GM04503 (cell line): ENCODE measurements around the gene MERTK.
"Not testable (repeated sequence)": the region's sequence is repeated elsewhere in the genome, so short reads cannot be mapped to it uniquely, and the experiment has no call there.

Source experiments
- DNase-seq: peaks from one replicate; pipeline ENCODE4 v3.0.0-alpha.2; 2012; ENCODE audit warnings: low read depth

MERTK gene

DNA sequence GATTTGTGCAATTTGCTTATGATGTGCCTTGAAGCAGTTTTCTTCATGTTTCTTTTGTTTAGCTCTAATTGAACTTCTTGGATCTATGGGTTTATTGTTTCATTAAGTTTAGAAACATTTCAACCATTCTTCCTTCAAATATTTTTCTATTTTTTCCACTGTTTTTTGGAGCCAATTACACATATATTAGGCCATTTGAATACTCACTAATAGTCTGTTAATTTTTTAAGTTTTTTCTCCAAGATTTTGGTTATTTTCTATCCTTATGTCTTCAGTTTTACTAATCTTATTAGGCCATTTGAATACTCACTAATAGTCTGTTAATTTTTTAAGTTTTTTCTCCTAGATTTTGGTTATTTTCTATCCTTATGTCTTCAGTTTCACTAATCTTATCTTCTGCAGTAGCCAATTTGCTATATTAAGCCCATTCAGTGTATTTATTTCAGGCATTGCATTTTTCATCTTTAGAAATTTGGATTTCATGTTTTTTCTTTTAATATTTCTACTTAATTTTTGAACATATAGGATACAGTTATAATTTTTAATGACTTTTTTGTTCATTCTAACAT, 147.1 kb downstream of the MERTK start:
- DNase-seq = no peak

DNA sequence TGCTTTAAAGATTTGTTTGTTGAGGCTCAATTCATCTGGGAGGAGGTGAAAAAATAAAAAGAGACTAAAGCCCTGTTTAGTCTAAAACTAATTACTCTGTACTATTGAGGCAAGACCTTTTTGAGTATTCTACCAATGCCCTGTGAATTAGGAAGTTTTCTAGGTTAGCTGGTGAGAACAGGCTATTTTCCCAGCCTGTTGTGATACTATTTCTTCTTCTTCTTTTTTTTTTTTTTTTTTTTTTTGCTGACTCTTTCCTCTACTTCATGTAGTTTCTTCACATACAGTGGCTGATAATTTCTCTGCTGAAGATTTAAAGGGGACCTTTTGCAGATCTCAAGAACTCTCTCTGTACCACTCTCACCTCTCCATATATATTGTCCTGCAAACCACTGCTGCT, 147.8 kb downstream of the MERTK start:
- DNase-seq = no peak

GRCh38 chr2:112047537-112048235, 149.3 kb downstream of the MERTK start:
- DNase-seq = no peak

DNA sequence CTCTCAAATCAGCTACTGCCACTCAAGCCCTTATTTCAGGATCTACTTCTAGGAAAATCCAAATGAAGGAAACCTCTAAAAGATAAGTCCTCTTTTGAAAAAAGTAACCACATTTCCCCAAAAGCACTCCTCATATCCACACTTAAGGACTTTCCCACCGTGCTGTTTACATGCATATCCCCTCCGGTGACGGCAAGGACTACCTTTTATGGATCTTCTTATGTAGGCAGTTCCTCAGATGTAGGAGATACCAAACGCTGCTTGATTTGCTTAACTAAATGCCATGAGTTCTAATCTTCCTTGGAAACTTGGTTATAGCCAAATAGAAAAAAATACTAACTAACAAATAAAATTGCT, 149.8 kb downstream of the MERTK start:
- DNase-seq = no peak

GRCh38 chr2:112048887-112049286, 150.5 kb downstream of the MERTK start:
- DNase-seq = no peak

DNA sequence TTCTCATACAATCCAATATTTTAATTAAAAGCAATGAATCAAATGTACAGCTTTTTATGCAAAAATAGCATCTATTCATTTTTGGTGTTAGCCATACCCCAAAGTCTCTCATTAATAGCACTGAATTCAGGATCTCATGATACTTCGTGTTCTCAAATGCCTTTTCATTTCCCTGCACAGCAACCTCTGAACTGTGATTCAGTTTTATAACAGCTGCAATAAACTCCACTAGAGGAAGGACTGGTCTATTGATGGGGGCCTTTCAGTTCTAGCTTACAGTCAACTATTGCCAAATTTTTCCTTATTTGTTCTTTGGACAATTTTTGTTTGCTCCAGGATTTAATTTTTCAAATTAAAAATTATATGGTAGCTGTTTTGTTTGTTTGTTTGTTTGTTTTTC, 151.9 kb downstream of the MERTK start:
- DNase-seq = no peak

GRCh38 chr2:112053917-112054846, 155.8 kb downstream of the MERTK start:
- DNase-seq = peak; percentile 71

- DNase-seq = peak; percentile 88
Observed at GRCh38 chr2:112054847-112055729, 156.7 kb downstream of the MERTK start, which contains the start of gene TMEM87B. TSS of gene TMEM87B (plus strand) at chr2:112055269. CDS start at chr2:112055592, 323 bp downstream.

DNA sequence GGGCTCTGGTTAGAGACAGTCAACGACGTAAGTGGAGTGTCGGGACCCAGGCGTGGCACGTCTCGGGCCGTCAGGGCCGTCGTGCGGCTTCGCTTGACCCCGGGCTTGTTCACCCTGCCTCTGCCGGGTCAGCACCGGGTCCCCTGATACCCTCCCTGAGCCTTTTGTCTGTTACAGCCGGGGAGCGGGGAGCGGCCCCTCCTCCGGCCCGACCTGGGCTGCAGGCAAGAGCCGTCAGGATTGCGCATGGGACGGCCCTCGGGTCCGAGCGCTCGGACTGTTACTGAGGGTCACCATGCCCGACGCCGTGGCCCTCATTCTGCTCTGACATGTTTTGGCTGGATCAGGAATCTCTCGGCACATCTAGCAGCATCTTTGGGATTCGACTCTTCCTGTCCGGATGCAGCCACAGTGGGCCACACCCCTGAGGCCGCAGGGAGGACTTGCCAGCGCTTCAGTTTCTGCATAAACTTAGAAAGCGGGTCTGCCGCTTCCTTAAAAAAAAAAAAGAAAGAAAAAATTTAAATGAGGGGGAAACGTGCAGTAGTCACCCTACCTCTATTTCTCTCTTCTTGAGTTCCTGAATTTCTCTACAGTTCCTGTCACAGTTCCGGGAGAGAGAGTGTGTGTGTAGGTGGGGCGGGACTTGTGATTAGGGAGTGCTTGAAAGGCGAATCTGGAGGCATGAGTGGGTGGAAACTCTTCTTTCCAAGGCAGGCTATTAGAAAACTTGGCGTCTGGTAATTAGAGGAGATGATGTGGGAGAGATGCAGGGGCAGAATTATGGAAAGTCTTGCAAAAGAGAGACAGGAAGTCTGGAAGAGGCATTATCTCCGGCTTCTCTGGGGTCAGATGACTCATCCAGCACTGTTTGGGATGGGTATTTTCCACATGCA, 157.6 kb downstream of the MERTK start:
- DNase-seq = peak; percentile 95

DNA sequence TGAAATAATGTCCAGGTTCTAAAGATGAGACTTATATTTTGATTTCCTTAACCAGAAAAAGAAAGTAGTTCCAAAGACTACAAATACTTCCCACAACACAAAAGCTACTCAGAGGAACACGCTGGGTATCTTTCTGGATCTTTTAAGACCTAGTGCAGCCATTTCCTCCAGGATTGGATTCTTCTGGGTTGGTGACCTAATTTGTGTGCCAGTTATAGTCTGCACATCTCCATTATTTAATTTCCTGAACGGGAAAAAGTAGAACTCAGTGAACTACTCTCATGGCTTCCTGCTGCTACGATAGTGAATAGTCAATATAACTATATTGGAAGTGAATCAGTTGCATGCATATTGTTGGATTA, 158.2 kb downstream of the MERTK start:
- DNase-seq = no peak

DNA sequence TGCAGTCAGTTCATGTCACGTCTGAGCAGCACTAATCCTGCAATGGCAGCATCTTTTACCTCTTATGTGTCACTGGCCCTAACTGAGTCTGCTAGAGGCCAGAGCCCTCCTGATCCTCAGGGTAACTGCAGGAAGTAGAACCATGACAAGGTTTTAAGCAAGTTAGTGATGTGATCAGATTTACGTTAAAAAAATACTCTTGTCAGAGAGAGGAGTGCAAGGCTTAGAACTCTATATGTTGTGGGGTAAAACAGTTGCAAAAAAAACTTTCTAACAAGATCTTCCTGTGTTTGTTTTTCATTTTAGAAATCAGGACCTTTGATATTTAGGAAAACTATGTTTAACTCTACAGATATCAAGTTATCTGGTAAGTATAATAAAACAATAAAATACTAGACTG, 161.3 kb downstream of the MERTK start:
- DNase-seq = no peak

- DNase-seq = no peak
Observed at GRCh38 chr2:112061299-112061698, 162.9 kb downstream of the MERTK start.

- DNase-seq = no peak
Observed at GRCh38 chr2:112061840-112062239, 163.4 kb downstream of the MERTK start.

- no peak for DNase-seq
Observed at GRCh38 chr2:112062894-112063293, 164.5 kb downstream of the MERTK start.

DNA sequence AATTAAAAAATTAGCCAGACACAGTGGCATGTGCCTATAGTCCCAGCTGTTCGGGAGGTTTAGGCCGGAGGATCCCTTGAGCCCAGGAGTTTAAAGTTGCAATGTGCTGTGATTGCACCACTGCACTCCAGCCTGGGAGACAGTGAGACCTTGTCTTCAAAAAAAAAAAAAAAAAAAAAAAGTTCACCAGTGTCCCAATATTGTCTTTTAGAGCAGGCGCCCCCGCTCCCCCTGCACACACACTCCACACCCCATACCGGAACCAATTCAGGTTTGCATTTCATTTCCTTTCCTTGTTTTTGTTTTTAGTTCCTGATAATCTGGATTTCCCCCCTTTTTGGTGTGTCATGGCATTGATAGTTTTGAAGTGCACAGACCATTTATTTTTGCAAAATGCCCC, 167.1 kb downstream of the MERTK start:
- no peak for DNase-seq

GRCh38 chr2:112065966-112066365, 167.6 kb downstream of the MERTK start:
- peak; percentile 82 for DNase-seq

DNA sequence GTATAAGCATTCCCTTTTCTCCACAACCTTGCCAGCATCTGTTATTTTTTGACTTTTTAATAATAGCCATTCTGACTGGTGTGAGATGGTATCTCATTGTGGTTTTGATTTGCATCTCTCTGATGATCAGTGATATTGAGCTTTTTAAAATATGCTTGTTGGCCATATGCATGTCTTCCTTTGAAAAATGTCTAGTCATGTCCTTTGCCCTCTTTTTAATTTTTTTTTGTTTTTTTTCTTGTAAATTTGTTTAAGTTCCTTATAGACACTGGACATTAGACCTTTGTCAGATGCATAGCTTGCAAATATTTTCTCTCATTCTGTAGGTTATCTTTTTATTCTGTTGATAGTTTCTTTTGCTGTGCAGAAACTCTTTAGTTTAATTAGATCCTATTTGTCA, 171.4 kb downstream of the MERTK start:
- not testable (repeated sequence) for DNase-seq

DNA sequence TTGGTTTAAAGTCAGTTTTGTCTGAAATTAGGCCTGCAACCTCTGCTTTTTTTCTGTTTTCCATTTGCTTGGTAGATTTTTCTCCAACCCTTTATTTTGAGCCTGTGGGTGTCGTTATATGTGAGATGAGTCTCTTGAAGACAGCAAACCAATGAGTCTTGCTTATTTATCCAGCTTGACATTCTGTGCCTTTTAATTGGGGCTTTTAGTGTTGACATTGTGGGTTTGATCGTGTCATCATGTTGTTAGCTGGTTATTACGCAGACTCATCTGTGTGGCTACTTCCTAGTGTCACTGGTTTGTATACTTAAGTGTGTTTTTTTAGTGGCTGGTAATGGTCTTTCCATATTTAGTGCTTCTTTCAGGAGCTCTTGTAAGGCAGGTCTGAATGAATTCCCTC, 175.5 kb downstream of the MERTK start:
- no peak for DNase-seq

GRCh38 chr2:112074506-112074905, 176.1 kb downstream of the MERTK start:
- no peak for DNase-seq

DNA sequence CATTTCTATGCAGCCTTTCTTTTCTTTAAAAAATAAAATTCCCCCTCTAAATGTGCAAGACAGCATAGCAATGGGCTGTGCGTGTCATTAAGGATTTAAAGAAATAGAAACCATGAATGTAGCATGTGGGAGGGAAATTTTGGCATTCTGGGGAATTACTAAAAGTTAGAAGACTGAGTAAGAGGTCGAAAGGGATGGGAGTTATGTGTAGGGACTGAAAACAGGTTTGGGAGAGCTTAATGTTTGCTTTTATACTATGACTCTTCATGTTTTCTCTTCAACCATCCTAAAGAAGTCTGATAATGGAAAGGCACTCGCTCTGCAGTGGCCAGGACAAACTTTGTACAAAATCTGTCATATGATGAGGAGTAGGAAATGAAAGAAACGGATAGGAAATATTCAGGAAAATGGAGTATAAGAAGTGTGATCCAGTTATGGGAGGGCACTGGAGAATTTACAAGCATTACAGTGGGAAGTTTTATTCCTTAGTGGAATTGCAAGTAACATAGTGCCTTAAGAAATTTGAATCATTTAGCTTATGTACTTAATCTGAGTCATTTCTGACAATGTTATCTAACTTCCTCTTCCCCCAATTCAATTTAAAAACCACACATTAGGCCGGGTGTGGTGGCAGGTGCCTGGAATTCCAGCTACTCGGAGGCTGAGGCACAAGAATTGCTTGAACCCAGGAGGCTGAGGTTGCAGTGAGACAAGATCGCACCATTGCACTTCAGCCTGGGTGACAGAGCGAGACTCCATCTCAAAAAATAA, 177.3 kb downstream of the MERTK start:
- DNase-seq = no peak
